HepG2 (cell line): ENCODE results near the gene LOC128125822.

Source experiments
- HNRNPLL ChIP-seq: fragments of 200-400 bp; formaldehyde crosslinking; IDR thresholded peaks from 2 replicates; pipeline ENCODE4 v1.6.1; 2017; ENCODE audit warnings: mild to moderate bottlenecking, low read depth, low read length; ENCODE audit not compliant: poor library complexity, severe bottlenecking
- KMT2B ChIP-seq: IDR thresholded peaks from 2 replicates; pipeline ENCODE4 v1.6.1; 2016; ENCODE audit warnings: missing genetic modification reagents, missing compliant biosample characterization
- NCOA1 ChIP-seq: sonication (generic); formaldehyde crosslinking; IDR thresholded peaks from 2 replicates; pipeline ENCODE4 v1.9.0; 2021; ENCODE audit warnings: missing genetic modification reagents
- NR2F1 ChIP-seq, 2 experiments: fragments of 450-650 bp in 1 of 2; formaldehyde crosslinking in 1 of 2; IDR thresholded peaks; 2 replicates each; pipeline versions ENCODE4 v1.5.0 to v1.6.1; 2016 to 2020; ENCODE audit warnings: mild to moderate bottlenecking in 1 of 2, missing compliant biosample characterization in 1 of 2, missing genetic modification reagents in 1 of 2, moderate library complexity in 1 of 2
- RORA ChIP-seq: sonication (generic); formaldehyde crosslinking; IDR thresholded peaks from 2 replicates; pipeline ENCODE4 v1.5.0; 2020; ENCODE audit warnings: mild to moderate bottlenecking, missing genetic modification reagents, moderate library complexity
- ZNF274 ChIP-seq: sonication (generic); formaldehyde crosslinking; IDR thresholded peaks from 2 replicates; pipeline ENCODE4 v1.5.1; 2020; ENCODE audit warnings: mild to moderate bottlenecking, missing genetic modification reagents
- ZNF563 ChIP-seq: sonication (generic); formaldehyde crosslinking; IDR thresholded peaks from 2 replicates; pipeline ENCODE4 v1.8.0; 2022; ENCODE audit warnings: mild to moderate bottlenecking, moderate library complexity, missing genetic modification reagents
- ZNF589 ChIP-seq: sonication (generic); formaldehyde crosslinking; conservative IDR thresholded peaks from 2 replicates; pipeline ENCODE4 v1.8.0; 2022; ENCODE audit warnings: mild to moderate bottlenecking, moderate library complexity, missing genetic modification reagents
- ZNF720 ChIP-seq: sonication (generic); formaldehyde crosslinking; IDR thresholded peaks from 2 replicates; pipeline ENCODE4 v1.4.0; 2020; ENCODE audit warnings: missing genetic modification reagents
- TF ChIP-seq, protein P1 (sequence below): sonication (generic); formaldehyde crosslinking; IDR thresholded peaks from 2 replicates; pipeline ENCODE4 v1.4.0; 2020; ENCODE audit warnings: missing genetic modification reagents
- TF ChIP-seq, protein P2 (sequence below): IDR thresholded peaks from 2 replicates; pipeline ENCODE4 v1.6.1; 2016; ENCODE audit warnings: control low read depth
- TF ChIP-seq, protein P3 (sequence below), 2 experiments: sonication (generic) in 1 of 2; formaldehyde crosslinking in 1 of 2; IDR thresholded peaks; 2 replicates each; pipeline versions ENCODE4 v1.6.1 to v1.9.0; 2014 to 2022; ENCODE audit warnings: antibody characterized with exemption in 1 of 2, borderline replicate concordance in 1 of 2, inconsistent platforms in 1 of 2, low read depth in 1 of 2, missing genetic modification reagents in 1 of 2
- TF ChIP-seq, protein P4 (sequence below): sonication (generic); formaldehyde crosslinking; IDR thresholded peaks from 2 replicates; pipeline ENCODE4 v1.4.0; 2020; ENCODE audit warnings: mild to moderate bottlenecking, missing genetic modification reagents
- TF ChIP-seq, protein P5 (sequence below): sonication (generic); formaldehyde crosslinking; IDR thresholded peaks from 2 replicates; pipeline ENCODE4 v1.8.1; 2023; ENCODE audit warnings: mild to moderate bottlenecking, moderate library complexity, missing genetic modification reagents

LOC128125822 gene

DNA sequence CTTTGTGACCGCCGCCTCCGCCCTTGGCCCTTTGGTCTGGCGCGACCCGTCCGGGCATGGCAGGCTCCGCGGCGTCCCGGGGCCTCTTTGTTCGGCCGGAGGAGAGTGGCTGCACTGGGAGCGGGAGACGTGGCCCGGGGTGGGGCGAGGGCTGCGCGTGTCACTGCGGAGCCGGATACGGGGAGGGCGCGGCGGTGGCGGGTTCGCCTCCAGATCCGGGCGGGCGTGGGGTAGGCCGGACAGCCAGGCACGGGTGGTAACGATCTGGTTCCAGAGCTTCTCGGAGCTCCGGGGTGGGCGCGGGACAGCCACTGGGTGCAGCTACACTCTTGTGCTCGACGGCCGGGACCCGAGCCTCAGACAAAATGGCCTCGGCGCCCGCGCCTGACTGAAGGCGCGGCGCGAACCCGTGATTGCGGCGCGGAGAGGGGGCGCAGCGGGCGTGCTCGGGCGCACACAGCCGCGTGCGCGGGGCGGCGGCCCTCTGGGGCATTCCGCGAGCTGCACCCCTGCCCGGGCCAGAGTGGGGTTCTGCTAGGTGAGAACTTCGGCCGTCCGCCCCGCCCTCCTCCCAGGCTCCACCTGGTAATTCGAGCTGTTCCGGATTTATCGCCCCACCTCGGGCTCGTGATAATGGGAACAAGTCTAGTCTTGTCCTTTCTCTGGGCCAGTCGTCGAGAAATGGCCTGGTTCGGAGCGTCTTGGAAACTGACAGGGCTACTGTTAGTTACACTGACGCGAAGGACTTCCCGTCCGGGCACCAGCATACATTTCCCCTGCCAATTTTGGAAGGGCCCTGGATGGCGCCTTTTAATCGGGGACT is 1.0 kb downstream of the LOC128125822 start (continued):
- TF ChIP-seq, protein P1, sequence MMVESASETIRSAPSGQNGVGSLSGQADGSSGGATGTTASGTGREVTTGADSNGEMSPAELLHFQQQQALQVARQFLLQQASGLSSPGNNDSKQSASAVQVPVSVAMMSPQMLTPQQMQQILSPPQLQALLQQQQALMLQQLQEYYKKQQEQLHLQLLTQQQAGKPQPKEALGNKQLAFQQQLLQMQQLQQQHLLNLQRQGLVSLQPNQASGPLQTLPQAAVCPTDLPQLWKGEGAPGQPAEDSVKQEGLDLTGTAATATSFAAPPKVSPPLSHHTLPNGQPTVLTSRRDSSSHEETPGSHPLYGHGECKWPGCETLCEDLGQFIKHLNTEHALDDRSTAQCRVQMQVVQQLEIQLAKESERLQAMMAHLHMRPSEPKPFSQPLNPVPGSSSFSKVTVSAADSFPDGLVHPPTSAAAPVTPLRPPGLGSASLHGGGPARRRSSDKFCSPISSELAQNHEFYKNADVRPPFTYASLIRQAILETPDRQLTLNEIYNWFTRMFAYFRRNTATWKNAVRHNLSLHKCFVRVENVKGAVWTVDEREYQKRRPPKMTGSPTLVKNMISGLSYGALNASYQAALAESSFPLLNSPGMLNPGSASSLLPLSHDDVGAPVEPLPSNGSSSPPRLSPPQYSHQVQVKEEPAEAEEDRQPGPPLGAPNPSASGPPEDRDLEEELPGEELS: no peak; the same call in 1 of the 2 replicates
- TF ChIP-seq, protein P2, sequence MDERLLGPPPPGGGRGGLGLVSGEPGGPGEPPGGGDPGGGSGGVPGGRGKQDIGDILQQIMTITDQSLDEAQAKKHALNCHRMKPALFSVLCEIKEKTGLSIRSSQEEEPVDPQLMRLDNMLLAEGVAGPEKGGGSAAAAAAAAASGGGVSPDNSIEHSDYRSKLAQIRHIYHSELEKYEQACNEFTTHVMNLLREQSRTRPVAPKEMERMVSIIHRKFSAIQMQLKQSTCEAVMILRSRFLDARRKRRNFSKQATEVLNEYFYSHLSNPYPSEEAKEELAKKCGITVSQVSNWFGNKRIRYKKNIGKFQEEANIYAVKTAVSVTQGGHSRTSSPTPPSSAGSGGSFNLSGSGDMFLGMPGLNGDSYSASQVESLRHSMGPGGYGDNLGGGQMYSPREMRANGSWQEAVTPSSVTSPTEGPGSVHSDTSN: no peak
- TF ChIP-seq ZNF274 (peak; percentile 31), ZNF563 (no peak; the same call in 1 of the 2 replicates), ZNF720 (no peak), NR2F1 (CRISPR knock-in tag; IDR thresholded peaks at IDR 0.05) (no peak), RORA (CRISPR knock-in tag) (peak; percentile 96), NCOA1 (CRISPR knock-in tag) (no peak; the same call in 1 of the 2 replicates), KMT2B (CRISPR knock-in tag) (peak; percentile 63; the same call in 1 of the 2 replicates), HNRNPLL (peak; percentile 69), ZNF589 (peak; percentile 30)
- TF ChIP-seq, protein P3, sequence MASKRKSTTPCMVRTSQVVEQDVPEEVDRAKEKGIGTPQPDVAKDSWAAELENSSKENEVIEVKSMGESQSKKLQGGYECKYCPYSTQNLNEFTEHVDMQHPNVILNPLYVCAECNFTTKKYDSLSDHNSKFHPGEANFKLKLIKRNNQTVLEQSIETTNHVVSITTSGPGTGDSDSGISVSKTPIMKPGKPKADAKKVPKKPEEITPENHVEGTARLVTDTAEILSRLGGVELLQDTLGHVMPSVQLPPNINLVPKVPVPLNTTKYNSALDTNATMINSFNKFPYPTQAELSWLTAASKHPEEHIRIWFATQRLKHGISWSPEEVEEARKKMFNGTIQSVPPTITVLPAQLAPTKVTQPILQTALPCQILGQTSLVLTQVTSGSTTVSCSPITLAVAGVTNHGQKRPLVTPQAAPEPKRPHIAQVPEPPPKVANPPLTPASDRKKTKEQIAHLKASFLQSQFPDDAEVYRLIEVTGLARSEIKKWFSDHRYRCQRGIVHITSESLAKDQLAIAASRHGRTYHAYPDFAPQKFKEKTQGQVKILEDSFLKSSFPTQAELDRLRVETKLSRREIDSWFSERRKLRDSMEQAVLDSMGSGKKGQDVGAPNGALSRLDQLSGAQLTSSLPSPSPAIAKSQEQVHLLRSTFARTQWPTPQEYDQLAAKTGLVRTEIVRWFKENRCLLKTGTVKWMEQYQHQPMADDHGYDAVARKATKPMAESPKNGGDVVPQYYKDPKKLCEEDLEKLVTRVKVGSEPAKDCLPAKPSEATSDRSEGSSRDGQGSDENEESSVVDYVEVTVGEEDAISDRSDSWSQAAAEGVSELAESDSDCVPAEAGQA (IDR thresholded peaks at IDR 0.05; ENCODE audit: low read depth): 0 out of 2 replicates have a peak, but pooled peaks have one; percentile 29
- TF ChIP-seq, protein P3 (CRISPR knock-in tag; IDR thresholded peaks at IDR 0.05; ENCODE audit: borderline replicate concordance): peak; percentile 36; the same call in 1 of the 2 replicates
- TF ChIP-seq, protein P4, sequence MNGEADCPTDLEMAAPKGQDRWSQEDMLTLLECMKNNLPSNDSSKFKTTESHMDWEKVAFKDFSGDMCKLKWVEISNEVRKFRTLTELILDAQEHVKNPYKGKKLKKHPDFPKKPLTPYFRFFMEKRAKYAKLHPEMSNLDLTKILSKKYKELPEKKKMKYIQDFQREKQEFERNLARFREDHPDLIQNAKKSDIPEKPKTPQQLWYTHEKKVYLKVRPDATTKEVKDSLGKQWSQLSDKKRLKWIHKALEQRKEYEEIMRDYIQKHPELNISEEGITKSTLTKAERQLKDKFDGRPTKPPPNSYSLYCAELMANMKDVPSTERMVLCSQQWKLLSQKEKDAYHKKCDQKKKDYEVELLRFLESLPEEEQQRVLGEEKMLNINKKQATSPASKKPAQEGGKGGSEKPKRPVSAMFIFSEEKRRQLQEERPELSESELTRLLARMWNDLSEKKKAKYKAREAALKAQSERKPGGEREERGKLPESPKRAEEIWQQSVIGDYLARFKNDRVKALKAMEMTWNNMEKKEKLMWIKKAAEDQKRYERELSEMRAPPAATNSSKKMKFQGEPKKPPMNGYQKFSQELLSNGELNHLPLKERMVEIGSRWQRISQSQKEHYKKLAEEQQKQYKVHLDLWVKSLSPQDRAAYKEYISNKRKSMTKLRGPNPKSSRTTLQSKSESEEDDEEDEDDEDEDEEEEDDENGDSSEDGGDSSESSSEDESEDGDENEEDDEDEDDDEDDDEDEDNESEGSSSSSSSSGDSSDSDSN: peak; percentile 20; the same call in 1 of the 2 replicates
- TF ChIP-seq, protein P5, sequence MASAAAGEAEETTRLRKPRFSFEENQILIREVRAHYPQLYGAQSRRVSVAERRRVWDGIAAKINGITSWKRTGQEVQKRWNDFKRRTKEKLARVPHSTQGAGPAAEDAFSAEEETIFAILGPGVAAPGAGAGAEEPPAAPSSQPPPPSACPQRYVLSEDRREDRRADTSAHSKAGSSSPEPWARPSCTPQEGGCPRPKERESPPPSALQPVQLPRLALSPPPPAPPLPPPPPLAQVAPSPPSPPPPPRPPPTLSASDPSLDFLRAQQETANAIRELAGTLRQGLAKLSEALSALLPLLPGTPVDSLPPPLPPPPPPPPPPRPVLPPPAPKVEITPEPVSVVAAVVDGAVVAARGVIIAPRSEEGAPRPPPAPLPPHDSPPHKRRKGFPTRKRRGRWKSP (CRISPR knock-in tag): peak; percentile 86; the same call in 1 of the 2 replicates
